IMR-90 (cell line): ENCODE measurements around the gene MTMR3. TPM values are rescaled to one million over a fixed set of nuclear protein-coding genes. Genes with fewer than 3 reads are reported as not detected.

Experiments used
- ATAC-seq: fragments of 200-7000 bp; cut with Tn5 transposase; 2 replicates; pipeline ENCODE4 v1.9.1; 2020; ENCODE audit warnings: low read depth, mild to moderate bottlenecking, moderate library complexity
- BruUV-seq: library from RNA; stranded (reverse); fragments of 400-500 nt; replicated peaks from 2 replicates; lab custom pipeline; 2021; lab: Mats Ljungman, UMichigan
- CTCF ChIA-PET: fragments of 300-600 bp; formaldehyde crosslinking; extraction: SDS; loops from one replicate; lab custom pipeline; 2021; ENCODE audit warnings: antibody characterized with exemption; lab: Yijun Ruan, JAX
- POLR2A ChIA-PET: fragments of 300-600 bp; sonication (Branson Sonifier 250); formaldehyde crosslinking; loops from one replicate; lab custom pipeline; 2022; ENCODE audit warnings: antibody characterized with exemption; ENCODE audit not compliant: unreplicated experiment; lab: Charles Lee
- DNase-seq: peaks from one replicate; pipeline ENCODE4 v3.0.0; 2013
- H2AFZ ChIP-seq: replicated peaks from 2 replicates; pipeline ENCODE3; 2013; ENCODE audit warnings: low read length, mild to moderate bottlenecking; ENCODE audit not compliant: poor library complexity
- H2AK5ac ChIP-seq: 2 replicates; pipeline ENCODE4 v1.6.1; 2013; ENCODE audit warnings: low read depth, low read length, inconsistent platforms
- H2AK9ac ChIP-seq: replicated peaks from 2 replicates; pipeline ENCODE3; 2013; ENCODE audit warnings: mild to moderate bottlenecking, low read depth, low read length, moderate library complexity; ENCODE audit not compliant: poor library complexity
- H2BK120ac ChIP-seq: 2 replicates; pipeline ENCODE4 v1.6.1; 2013; ENCODE audit warnings: low read depth, low read length, inconsistent platforms
- H2BK15ac ChIP-seq: 3 replicates; pipeline ENCODE4 v1.6.1; 2013; ENCODE audit warnings: low read depth, low read length, inconsistent platforms
- H2BK20ac ChIP-seq: 2 replicates; pipeline ENCODE4 v1.6.1; 2013; ENCODE audit warnings: low read depth, mild to moderate bottlenecking, inconsistent platforms, low read length, moderate library complexity
- H2BK5ac ChIP-seq: 2 replicates; pipeline ENCODE4 v1.6.1; 2013; ENCODE audit warnings: mild to moderate bottlenecking, low read depth, low read length, inconsistent platforms; ENCODE audit not compliant: poor library complexity, severe bottlenecking
- H3K14ac ChIP-seq: replicated peaks from 2 replicates; pipeline ENCODE4 v1.6.1; 2013; ENCODE audit warnings: low read depth, low read length, inconsistent platforms
- H3K18ac ChIP-seq: 2 replicates; pipeline ENCODE4 v1.6.1; 2013; ENCODE audit warnings: low read depth, low read length, control low read depth
- H3K23ac ChIP-seq: 2 replicates; pipeline ENCODE4 v1.6.1; 2013; ENCODE audit warnings: low read depth, low read length, inconsistent platforms
- H3K27ac ChIP-seq: 2 replicates; pipeline ENCODE4 v1.5.1; 2013; ENCODE audit warnings: mild to moderate bottlenecking, control low read depth, low read length; ENCODE audit not compliant: insufficient read depth
- H3K27me3 ChIP-seq: 2 replicates; pipeline ENCODE4 v1.6.1; 2013; ENCODE audit warnings: low read length; ENCODE audit not compliant: control insufficient read depth, insufficient read depth
- H3K36me3 ChIP-seq: 2 replicates; pipeline ENCODE4 v1.6.1; 2013; ENCODE audit warnings: low read length, mixed read lengths; ENCODE audit not compliant: control insufficient read depth, insufficient read depth
- H3K4ac ChIP-seq: 2 replicates; pipeline ENCODE4 v1.6.1; 2013; ENCODE audit warnings: low read depth, low read length, inconsistent platforms
- H3K4me1 ChIP-seq: 2 replicates; pipeline ENCODE4 v1.6.1; 2013; ENCODE audit warnings: low read length, mixed read lengths; ENCODE audit not compliant: control insufficient read depth, insufficient read depth
- H3K4me2 ChIP-seq: 2 replicates; pipeline ENCODE4 v1.6.1; 2013; ENCODE audit warnings: low read depth, mild to moderate bottlenecking, control low read depth, low read length, moderate library complexity
- H3K4me3 ChIP-seq: 2 replicates; pipeline ENCODE4 v1.5.1; 2013; ENCODE audit warnings: low read depth, mild to moderate bottlenecking, control low read depth, low read length, moderate library complexity; ENCODE audit not compliant: insufficient read depth
- H3K56ac ChIP-seq: 2 replicates; pipeline ENCODE4 v1.6.1; 2013; ENCODE audit warnings: low read length, inconsistent platforms; ENCODE audit not compliant: insufficient read depth; ENCODE audit errors: extremely low read depth
- H3K79me1 ChIP-seq, 2 experiments: 2 replicates each; pipeline ENCODE4 v1.6.1; 2013; ENCODE audit warnings: low read length in 2 of 2, inconsistent platforms in 1 of 2, low read depth in 1 of 2
- H3K9ac ChIP-seq: 2 replicates; pipeline ENCODE4 v1.6.1; 2013; ENCODE audit warnings: low read depth, low read length, control low read depth
- H3K9me1 ChIP-seq: 2 replicates; pipeline ENCODE4 v1.6.1; 2013; ENCODE audit warnings: low read length, inconsistent platforms; ENCODE audit not compliant: insufficient read depth
- H3K9me3 ChIP-seq: 2 replicates; pipeline ENCODE4 v1.6.1; 2013; ENCODE audit warnings: low read length; ENCODE audit not compliant: control insufficient read depth, insufficient read depth
- H4K20me1 ChIP-seq: 2 replicates; pipeline ENCODE4 v1.6.1; 2013; ENCODE audit warnings: low read length, inconsistent platforms; ENCODE audit not compliant: insufficient read depth
- H4K5ac ChIP-seq: 2 replicates; pipeline ENCODE4 v1.6.1; 2013; ENCODE audit warnings: mild to moderate bottlenecking, low read depth, low read length, control low read depth
- H4K8ac ChIP-seq, 2 experiments: 2 replicates each; pipeline ENCODE4 v1.6.1; 2013; ENCODE audit warnings: low read depth in 2 of 2, low read length in 2 of 2, control low read depth in 1 of 2, inconsistent platforms in 1 of 2
- H4K91ac ChIP-seq: 2 replicates; pipeline ENCODE4 v1.6.1; 2013; ENCODE audit warnings: low read depth, low read length, inconsistent platforms; ENCODE audit not compliant: insufficient read depth
- BHLHE40 ChIP-seq: fragments of 150-350 bp; IDR thresholded peaks from 2 replicates; pipeline ENCODE4 v1.6.1; 2016; ENCODE audit warnings: mild to moderate bottlenecking, low read depth, low read length
- CEBPB ChIP-seq: IDR thresholded peaks from 2 replicates; pipeline ENCODE4 v1.6.1; 2012; ENCODE audit warnings: low read depth, low read length, improper control_type of control experiment
- CTCF ChIP-seq: conservative IDR thresholded peaks from 2 replicates; pipeline ENCODE4 v1.5.1; 2012; ENCODE audit warnings: mild to moderate bottlenecking, low read depth, low read length, improper control_type of control experiment
- FOS ChIP-seq: fragments of 150-350 bp; IDR thresholded peaks from 2 replicates; pipeline ENCODE4 v1.6.1; 2016; ENCODE audit warnings: low read depth, low read length
- MAFK ChIP-seq: IDR thresholded peaks from 2 replicates; pipeline ENCODE4 v1.6.1; 2012; ENCODE audit warnings: low read depth, low read length, improper control_type of control experiment
- MAZ ChIP-seq: IDR thresholded peaks from 2 replicates; pipeline ENCODE4 v1.6.1; 2012; ENCODE audit warnings: low read depth, mild to moderate bottlenecking, low read length, improper control_type of control experiment, moderate library complexity, borderline replicate concordance
- MXI1 ChIP-seq: IDR thresholded peaks from 2 replicates; pipeline ENCODE4 v1.6.1; 2012; ENCODE audit warnings: low read depth, mild to moderate bottlenecking, low read length, moderate library complexity, borderline replicate concordance
- NFE2L2 ChIP-seq: fragments of 150-350 bp; IDR thresholded peaks from 2 replicates; pipeline ENCODE4 v1.6.1; 2016; ENCODE audit warnings: low read depth, mild to moderate bottlenecking, low read length
- POLR2A ChIP-seq: IDR thresholded peaks from 2 replicates; pipeline ENCODE4 v1.6.1; 2012; ENCODE audit warnings: mild to moderate bottlenecking, low read depth, low read length
- RAD21 ChIP-seq: IDR thresholded peaks from 2 replicates; pipeline ENCODE4 v1.6.1; 2012; ENCODE audit warnings: low read length, improper control_type of control experiment
- RCOR1 ChIP-seq: IDR thresholded peaks from 2 replicates; pipeline ENCODE4 v1.6.1; 2012; ENCODE audit warnings: mild to moderate bottlenecking, low read length, improper control_type of control experiment; ENCODE audit not compliant: insufficient replicate concordance
- RFX5 ChIP-seq: IDR thresholded peaks from 2 replicates; pipeline ENCODE4 v1.8.0; 2012; ENCODE audit warnings: low read depth, mild to moderate bottlenecking, low read length, moderate library complexity
- SMC3 ChIP-seq: fragments of 150-350 bp; IDR thresholded peaks from 2 replicates; pipeline ENCODE4 v1.6.1; 2016; ENCODE audit warnings: low read depth, mild to moderate bottlenecking, antibody characterized with exemption, low read length, moderate library complexity
- WGBS, 2 experiments: methylation state at CpG; one replicate each; pipeline versions ENCODE4 v1.1.5 to v1.1.7; 2013; ENCODE audit warnings: missing lambda C conversion rate in 2 of 2; ENCODE audit not compliant: insufficient read length in 1 of 2; ENCODE audit errors: extremely low coverage in 2 of 2; 5-methylcytosine and 5-hydroxymethylcytosine counted together
- dilution Hi-C: fragments of 300-500 bp; cut with HindIII; formaldehyde crosslinking; loops from one replicate; pipeline ENCODE4 v1.14.3; 2018; ENCODE audit warnings: low sequenced_read_pairs; ENCODE audit not compliant: unreplicated experiment
- in situ Hi-C: fragments of 300-500 bp; cut with MboI; formaldehyde crosslinking; loops from 3 replicates; pipeline ENCODE4 v1.14.3; 2019; ENCODE audit warnings: low sequenced_read_pairs, inconsistent platforms, mixed read lengths
- intact Hi-C: fragments of 100-400 bp; cut with micrococcal nuclease; formaldehyde crosslinking; loops from 2 replicates; pipeline ENCODE4 v1.10.0; 2022
- polyA plus RNA-seq, 3 experiments: library from polyadenylated mRNA; depleted of rRNA; stranded (reverse); fragments of >200 nt; gene quantifications; 2 replicates each; pipeline ENCODE4 v1.2.3, GENCODE V29; 2012; ENCODE audit warnings: low replicate concordance in 1 of 3
- total RNA-seq: library from RNA; depleted of rRNA; stranded (reverse); fragments of >200 nt; gene quantifications from 2 replicates; pipeline ENCODE4 v1.2.3, GENCODE V29; 2012
- TF ChIP-seq, protein P1 (sequence below): fragments of 150-350 bp; IDR thresholded peaks from 2 replicates; pipeline ENCODE4 v1.6.1; 2017; ENCODE audit warnings: mild to moderate bottlenecking, antibody characterized with exemption, low read length, low read depth
- TF ChIP-seq, protein P2 (sequence below): fragments of 150-350 bp; IDR thresholded peaks from 2 replicates; pipeline ENCODE4 v1.6.1; 2016; ENCODE audit warnings: low read depth, mild to moderate bottlenecking, low read length, moderate library complexity, borderline replicate concordance

The MTMR3 gene
- total and polyA plus RNA-seq, 2 of the 4 experiments (the other 2 are of a cell fraction): 21.3 to 29.4 TPM

GRCh38 chr22:30020511-30020910 lies 137.5 kb downstream of the MTMR3 start:
- ChIA-PET POLR2A (no interaction called here), CTCF (no interaction called here)
- H2BK15ac ChIP-seq: no peak overlapping the region
- WGBS, 2 experiments: 98% methylated on average over 8 of the region's 9 CpGs; no CpG with 5 or more reads in 1 of the 2 experiments
- no peak overlapping the region for H2BK5ac ChIP-seq
- BruUV-seq: no TSS peak
- H2AFZ ChIP-seq: no peak overlapping the region
- peaks cover 26% of the 10 kb centered on the region for H3K4me1 ChIP-seq
- H3K18ac ChIP-seq: no peak overlapping the region
- no peak overlapping the region for H4K91ac ChIP-seq
- no peak overlapping the region for H3K4me3 ChIP-seq
- in situ Hi-C loops (no loop called here), intact Hi-C loops (no loop called here), dilution Hi-C loops (no loop called here)
- DNase-seq: no peak
- H3K56ac ChIP-seq: no peak overlapping the region
- H2BK20ac ChIP-seq: no peak overlapping the region
- no peak overlapping the region for H2AK5ac ChIP-seq
- H3K27me3 ChIP-seq: no peaks in the 10 kb centered on the region
- no peak overlapping the region for H3K4me2 ChIP-seq
- peaks cover 75% of the 10 kb centered on the region for H3K36me3 ChIP-seq
- TF ChIP-seq RCOR1: no peak
- TF ChIP-seq, protein P1, sequence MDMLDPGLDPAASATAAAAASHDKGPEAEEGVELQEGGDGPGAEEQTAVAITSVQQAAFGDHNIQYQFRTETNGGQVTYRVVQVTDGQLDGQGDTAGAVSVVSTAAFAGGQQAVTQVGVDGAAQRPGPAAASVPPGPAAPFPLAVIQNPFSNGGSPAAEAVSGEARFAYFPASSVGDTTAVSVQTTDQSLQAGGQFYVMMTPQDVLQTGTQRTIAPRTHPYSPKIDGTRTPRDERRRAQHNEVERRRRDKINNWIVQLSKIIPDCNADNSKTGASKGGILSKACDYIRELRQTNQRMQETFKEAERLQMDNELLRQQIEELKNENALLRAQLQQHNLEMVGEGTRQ: no peak
- TF ChIP-seq BHLHE40: no peak
- TF ChIP-seq, protein P2, sequence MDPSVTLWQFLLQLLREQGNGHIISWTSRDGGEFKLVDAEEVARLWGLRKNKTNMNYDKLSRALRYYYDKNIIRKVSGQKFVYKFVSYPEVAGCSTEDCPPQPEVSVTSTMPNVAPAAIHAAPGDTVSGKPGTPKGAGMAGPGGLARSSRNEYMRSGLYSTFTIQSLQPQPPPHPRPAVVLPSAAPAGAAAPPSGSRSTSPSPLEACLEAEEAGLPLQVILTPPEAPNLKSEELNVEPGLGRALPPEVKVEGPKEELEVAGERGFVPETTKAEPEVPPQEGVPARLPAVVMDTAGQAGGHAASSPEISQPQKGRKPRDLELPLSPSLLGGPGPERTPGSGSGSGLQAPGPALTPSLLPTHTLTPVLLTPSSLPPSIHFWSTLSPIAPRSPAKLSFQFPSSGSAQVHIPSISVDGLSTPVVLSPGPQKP: no peak
- TF ChIP-seq MAFK: no peak
- no peak for TF ChIP-seq RFX5
- TF ChIP-seq RAD21: no peak
- TF ChIP-seq NFE2L2: no peak
- no peak for TF ChIP-seq CEBPB
- TF ChIP-seq FOS: no peak
- TF ChIP-seq CTCF: no peak
- no peak for TF ChIP-seq POLR2A
- no peak for TF ChIP-seq MAZ
- no peak for TF ChIP-seq MXI1
- TF ChIP-seq SMC3: no peak
- H3K9me3 ChIP-seq: no peaks in the 10 kb centered on the region
- H3K23ac ChIP-seq: no peak overlapping the region
- no peak overlapping the region for H4K8ac ChIP-seq
- H2AK9ac ChIP-seq: no peak overlapping the region
- H2BK120ac ChIP-seq: no peak overlapping the region
- no peak overlapping the region for H4K5ac ChIP-seq
- H3K14ac ChIP-seq: no peak overlapping the region
- H3K27ac ChIP-seq: no peak overlapping the region
- H3K4ac ChIP-seq: no peak overlapping the region
- H4K20me1 ChIP-seq: peaks cover 17% of the 10 kb centered on the region; the same call in 1 of the 2 replicates
- H3K9me1 ChIP-seq: peaks cover 61% of the 10 kb centered on the region
- ATAC-seq: no peak
- peaks cover 0 to 70% of the 10 kb centered on the region in 2 experiments; a peak in 2 of 4 replicates for H3K79me1 ChIP-seq
- no peak overlapping the region for H3K9ac ChIP-seq
